Measurements from ENCODE around the gene GPC3.

Gene GPC3

GRCh38 chrX:133681897-133682296 is 303.5 kb downstream of the GPC3 start:
- DNase-seq (ENCODE audit: low read depth): no peak

- no peak for DNase-seq (ENCODE audit: low read depth)
These were observed 304.0 kb downstream of the GPC3 start for GRCh38 chrX:133681421-133681820.

GRCh38 chrX:133677123-133678063 is 308.0 kb downstream of the GPC3 start:
- no peak for DNase-seq (ENCODE audit: low read depth)

- no peak for DNase-seq (ENCODE audit: low read depth)
These were observed 308.9 kb downstream of the GPC3 start for GRCh38 chrX:133676344-133677122.

- no peak for DNase-seq (ENCODE audit: low read depth)
These were observed 310.5 kb downstream of the GPC3 start for GRCh38 chrX:133674726-133675470.

GRCh38 chrX:133670383-133670782 is 315.0 kb downstream of the GPC3 start:
- no peak for DNase-seq (ENCODE audit: low read depth)

- no peak for DNase-seq (ENCODE audit: low read depth)
These were observed 316.2 kb downstream of the GPC3 start for GRCh38 chrX:133669214-133669613.

GRCh38 chrX:133668225-133668931 is 317.0 kb downstream of the GPC3 start:
- no peak for DNase-seq (ENCODE audit: low read depth)

- no peak for DNase-seq (ENCODE audit: low read depth)
These were observed 319.1 kb downstream of the GPC3 start for GRCh38 chrX:133666256-133666655.

GRCh38 chrX:133661962-133662839 is 323.2 kb downstream of the GPC3 start:
- no peak for DNase-seq (ENCODE audit: low read depth)

- no peak for DNase-seq (ENCODE audit: low read depth)
These were observed 325.1 kb downstream of the GPC3 start for GRCh38 chrX:133660281-133660680.

GRCh38 chrX:133658293-133658911 is 327.0 kb downstream of the GPC3 start:
- no peak for DNase-seq (ENCODE audit: low read depth)

GRCh38 chrX:133655275-133656265 is 329.8 kb downstream of the GPC3 start:
- no peak for DNase-seq (ENCODE audit: low read depth)

GRCh38 chrX:133654811-133655210 is 330.6 kb downstream of the GPC3 start:
- DNase-seq (ENCODE audit: low read depth): no peak

GRCh38 chrX:133653358-133653757 is 332.0 kb downstream of the GPC3 start:
- no peak for DNase-seq (ENCODE audit: low read depth)

- no peak for DNase-seq (ENCODE audit: low read depth)
These were observed 333.2 kb downstream of the GPC3 start for GRCh38 chrX:133652185-133652584.

GRCh38 chrX:133650239-133650638 is 335.2 kb downstream of the GPC3 start:
- no peak for DNase-seq (ENCODE audit: low read depth)

- no peak for DNase-seq (ENCODE audit: low read depth)
These were observed 335.7 kb downstream of the GPC3 start for GRCh38 chrX:133649651-133650050.

GRCh38 chrX:133648594-133648993 is 336.8 kb downstream of the GPC3 start:
- no peak for DNase-seq (ENCODE audit: low read depth)

Measured in GM04504 (cell line).